ENCODE results near the gene BOC. TPM values are rescaled to one million over a fixed set of nuclear protein-coding genes. Genes with fewer than 3 reads are reported as not detected.

The BOC gene
- total RNA-seq, 1 donor: 22.8 TPM

DNA sequence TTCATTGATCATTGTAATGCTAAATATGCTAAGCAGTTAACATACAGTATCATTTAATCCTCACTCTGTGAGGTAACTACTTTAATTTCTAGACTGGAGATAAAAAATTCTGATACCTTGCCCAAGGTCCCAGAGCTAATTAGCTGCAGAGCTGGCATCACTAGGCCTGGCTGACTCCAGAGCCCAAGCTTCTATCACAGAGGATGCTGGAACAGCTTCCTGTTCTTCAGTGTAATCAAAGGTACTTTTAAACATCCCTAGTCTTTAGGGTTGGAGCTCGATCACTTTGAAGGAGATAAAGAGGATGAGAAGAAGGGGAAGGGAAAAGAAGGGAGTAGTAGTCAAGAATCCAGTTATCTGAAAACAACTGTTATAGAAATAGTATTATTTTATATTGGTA, 37.1 kb upstream of the BOC start:
- TF ChIP-seq, protein P1, sequence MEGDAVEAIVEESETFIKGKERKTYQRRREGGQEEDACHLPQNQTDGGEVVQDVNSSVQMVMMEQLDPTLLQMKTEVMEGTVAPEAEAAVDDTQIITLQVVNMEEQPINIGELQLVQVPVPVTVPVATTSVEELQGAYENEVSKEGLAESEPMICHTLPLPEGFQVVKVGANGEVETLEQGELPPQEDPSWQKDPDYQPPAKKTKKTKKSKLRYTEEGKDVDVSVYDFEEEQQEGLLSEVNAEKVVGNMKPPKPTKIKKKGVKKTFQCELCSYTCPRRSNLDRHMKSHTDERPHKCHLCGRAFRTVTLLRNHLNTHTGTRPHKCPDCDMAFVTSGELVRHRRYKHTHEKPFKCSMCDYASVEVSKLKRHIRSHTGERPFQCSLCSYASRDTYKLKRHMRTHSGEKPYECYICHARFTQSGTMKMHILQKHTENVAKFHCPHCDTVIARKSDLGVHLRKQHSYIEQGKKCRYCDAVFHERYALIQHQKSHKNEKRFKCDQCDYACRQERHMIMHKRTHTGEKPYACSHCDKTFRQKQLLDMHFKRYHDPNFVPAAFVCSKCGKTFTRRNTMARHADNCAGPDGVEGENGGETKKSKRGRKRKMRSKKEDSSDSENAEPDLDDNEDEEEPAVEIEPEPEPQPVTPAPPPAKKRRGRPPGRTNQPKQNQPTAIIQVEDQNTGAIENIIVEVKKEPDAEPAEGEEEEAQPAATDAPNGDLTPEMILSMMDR (IDR thresholded peaks at IDR 0.05; ENCODE audit: extremely low read depth, low read depth, low read length): no peak
- Histone ChIP-seq H3K9me3 (ENCODE audit: low read depth, low read length) (no peaks in the 10 kb centered on the region), H3K27ac (ENCODE audit: low read depth, low read length) (no peak overlapping the region)

DNA sequence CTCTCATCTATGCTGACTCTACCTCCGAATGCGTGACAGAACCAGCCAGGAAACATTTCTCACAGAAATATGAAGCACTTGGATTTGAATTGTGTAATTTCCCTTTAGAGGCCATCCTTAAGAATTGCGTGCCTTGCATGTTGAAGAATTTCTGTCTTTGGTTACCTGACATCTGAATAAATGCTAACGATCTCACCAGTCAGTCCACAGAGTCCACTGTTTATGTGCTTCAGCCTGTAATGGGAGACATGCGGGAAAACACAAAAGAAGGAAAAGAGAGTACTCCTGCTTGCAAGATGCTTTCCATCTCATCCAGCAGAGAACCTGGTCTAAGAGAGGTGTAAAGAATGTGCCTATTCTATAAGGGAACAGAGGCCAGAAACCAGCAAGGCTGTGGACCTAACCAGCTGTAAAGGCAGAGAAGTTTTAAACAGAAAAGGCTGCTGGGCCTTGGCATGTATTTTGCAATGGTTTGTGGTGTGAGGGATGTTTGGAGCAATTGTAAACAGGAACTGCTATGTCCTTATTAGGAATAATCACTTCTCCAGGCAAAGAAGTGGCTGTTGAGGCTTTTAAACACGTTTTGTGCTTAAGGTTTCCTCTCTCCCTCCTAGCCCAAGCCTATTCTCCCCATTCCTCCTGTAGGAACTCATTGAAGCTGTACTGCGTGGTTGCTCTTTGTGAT, 36.4 kb upstream of the BOC start:
- Histone ChIP-seq H2AFZ (ENCODE audit: low read length) (no peak overlapping the region), H3K27me3 (ENCODE audit: insufficient read depth, low read length) (peaks cover 8% of the 10 kb centered on the region), H3K79me2 (ENCODE audit: insufficient read depth, low read length) (no peaks in the 10 kb centered on the region), H3K4me2 (ENCODE audit: insufficient read depth, low read length) (no peak overlapping the region), H3K4me1 (ENCODE audit: insufficient read depth, low read length) (no peaks in the 10 kb centered on the region), H3K36me3 (ENCODE audit: insufficient read depth, low read length) (no peaks in the 10 kb centered on the region), H4K20me1 (ENCODE audit: insufficient read depth, low read length) (no peaks in the 10 kb centered on the region), H3K27ac (ENCODE audit: low read depth, low read length) (no peak overlapping the region), H3K4me3 (ENCODE audit: insufficient read depth, low read length) (no peak overlapping the region), H3K9me3 (ENCODE audit: low read depth, low read length) (no peaks in the 10 kb centered on the region)
- DNase-seq (ENCODE audit: insufficient read length, low spot score, missing footprints): no peak
- TF ChIP-seq, protein P1 (IDR thresholded peaks at IDR 0.05; ENCODE audit: extremely low read depth, low read depth, low read length): no peak

More for the DNA sequence above, 37.1 kb upstream of the BOC start:
- Histone ChIP-seq H3K79me2 (ENCODE audit: insufficient read depth, low read length) (no peaks in the 10 kb centered on the region), H3K4me2 (ENCODE audit: insufficient read depth, low read length) (no peak overlapping the region), H4K20me1 (ENCODE audit: insufficient read depth, low read length) (no peaks in the 10 kb centered on the region), H3K4me3 (ENCODE audit: insufficient read depth, low read length) (no peak overlapping the region), H2AFZ (ENCODE audit: low read length) (no peak overlapping the region), H3K4me1 (ENCODE audit: insufficient read depth, low read length) (no peaks in the 10 kb centered on the region), H3K27me3 (ENCODE audit: insufficient read depth, low read length) (peaks cover 5% of the 10 kb centered on the region), H3K36me3 (ENCODE audit: insufficient read depth, low read length) (no peaks in the 10 kb centered on the region)
- no peak for DNase-seq (ENCODE audit: insufficient read length, low spot score, missing footprints)

DNA sequence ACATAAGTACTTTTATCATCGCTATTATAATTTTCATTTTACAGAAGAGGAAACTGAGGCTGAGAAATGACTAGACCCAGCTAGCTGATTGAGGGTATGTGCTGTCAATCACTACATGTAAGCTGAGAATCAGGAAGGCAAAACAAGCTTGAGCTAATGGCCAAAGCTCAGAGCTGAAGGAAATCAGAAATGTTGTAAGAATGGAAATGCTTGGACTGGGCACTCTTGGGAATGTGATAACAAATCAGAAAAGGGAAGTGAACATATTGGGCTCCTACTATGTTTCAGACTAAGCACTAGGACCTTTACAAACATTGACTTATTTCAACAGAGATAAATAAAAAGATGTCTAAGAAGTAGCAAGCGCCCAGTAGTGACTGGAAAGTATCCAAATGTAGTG, 33.8 kb upstream of the BOC start:
- Histone ChIP-seq H3K4me3 (ENCODE audit: insufficient read depth, low read length) (no peak overlapping the region), H3K36me3 (ENCODE audit: insufficient read depth, low read length) (no peaks in the 10 kb centered on the region), H3K27ac (ENCODE audit: low read depth, low read length) (no peak overlapping the region), H2AFZ (ENCODE audit: low read length) (no peak overlapping the region), H3K27me3 (ENCODE audit: insufficient read depth, low read length) (peaks cover 8% of the 10 kb centered on the region), H3K4me1 (ENCODE audit: insufficient read depth, low read length) (no peaks in the 10 kb centered on the region), H3K9me3 (ENCODE audit: low read depth, low read length) (no peaks in the 10 kb centered on the region), H4K20me1 (ENCODE audit: insufficient read depth, low read length) (no peaks in the 10 kb centered on the region), H3K79me2 (ENCODE audit: insufficient read depth, low read length) (no peaks in the 10 kb centered on the region), H3K4me2 (ENCODE audit: insufficient read depth, low read length) (no peak overlapping the region)
- TF ChIP-seq, protein P1 (IDR thresholded peaks at IDR 0.05; ENCODE audit: extremely low read depth, low read depth, low read length): no peak
- no peak for DNase-seq (ENCODE audit: insufficient read length, low spot score, missing footprints)

DNA sequence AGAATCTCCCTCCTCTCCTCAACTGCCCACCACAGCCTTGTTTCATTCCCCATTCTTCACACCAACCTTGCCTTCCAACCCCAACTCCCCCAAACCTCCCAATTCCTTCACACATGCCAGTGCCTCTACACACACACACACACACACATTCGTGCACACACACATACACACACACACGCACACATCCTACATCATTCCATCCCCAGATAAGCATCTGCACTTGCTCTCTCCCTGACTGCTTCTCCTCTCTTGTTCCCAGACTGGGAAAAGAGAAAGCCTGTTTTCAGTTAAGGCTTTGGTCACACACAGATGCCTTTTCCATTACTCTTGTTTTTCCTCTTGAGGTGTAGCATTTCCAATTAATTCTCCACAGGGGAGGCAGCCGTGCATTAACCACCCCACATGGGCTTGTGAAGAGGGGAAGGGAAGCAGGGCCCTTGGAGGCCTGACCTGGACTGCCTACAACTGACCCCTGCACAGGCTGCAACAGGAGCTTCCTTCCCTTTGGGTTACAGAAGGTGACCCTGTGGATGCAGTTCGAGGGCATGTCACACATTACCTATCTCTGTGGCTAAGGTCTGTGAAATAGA, 32.0 kb upstream of the BOC start:
- TF ChIP-seq, protein P1 (IDR thresholded peaks at IDR 0.05; ENCODE audit: extremely low read depth, low read depth, low read length): no peak
- Histone ChIP-seq H3K4me1 (ENCODE audit: insufficient read depth, low read length) (no peaks in the 10 kb centered on the region), H2AFZ (ENCODE audit: low read length) (no peak overlapping the region), H3K4me2 (ENCODE audit: insufficient read depth, low read length) (no peak overlapping the region), H3K36me3 (ENCODE audit: insufficient read depth, low read length) (no peaks in the 10 kb centered on the region), H3K4me3 (ENCODE audit: insufficient read depth, low read length) (no peak overlapping the region), H4K20me1 (ENCODE audit: insufficient read depth, low read length) (no peaks in the 10 kb centered on the region), H3K9me3 (ENCODE audit: low read depth, low read length) (no peaks in the 10 kb centered on the region), H3K27ac (ENCODE audit: low read depth, low read length) (no peak overlapping the region), H3K79me2 (ENCODE audit: insufficient read depth, low read length) (no peaks in the 10 kb centered on the region), H3K27me3 (ENCODE audit: insufficient read depth, low read length) (peaks cover 8% of the 10 kb centered on the region)
- no peak for DNase-seq (ENCODE audit: insufficient read length, low spot score, missing footprints)

All from osteoblast (primary cell).